HG03060 (cell line): Measurements from ENCODE around the gene RHOB.
"Not testable (repeated sequence)": the region's sequence is repeated elsewhere in the genome, so short reads cannot be mapped to it uniquely, and the experiment has no call there.

Experiments
- ATAC-seq: cut with Tn5 transposase; IDR thresholded peaks from one replicate; pipeline ENCODE4 v1.9.1; 2021; ENCODE audit warnings: low read depth, moderate number of reproducible peaks; ENCODE audit not compliant: unreplicated experiment

RHOB gene

DNA sequence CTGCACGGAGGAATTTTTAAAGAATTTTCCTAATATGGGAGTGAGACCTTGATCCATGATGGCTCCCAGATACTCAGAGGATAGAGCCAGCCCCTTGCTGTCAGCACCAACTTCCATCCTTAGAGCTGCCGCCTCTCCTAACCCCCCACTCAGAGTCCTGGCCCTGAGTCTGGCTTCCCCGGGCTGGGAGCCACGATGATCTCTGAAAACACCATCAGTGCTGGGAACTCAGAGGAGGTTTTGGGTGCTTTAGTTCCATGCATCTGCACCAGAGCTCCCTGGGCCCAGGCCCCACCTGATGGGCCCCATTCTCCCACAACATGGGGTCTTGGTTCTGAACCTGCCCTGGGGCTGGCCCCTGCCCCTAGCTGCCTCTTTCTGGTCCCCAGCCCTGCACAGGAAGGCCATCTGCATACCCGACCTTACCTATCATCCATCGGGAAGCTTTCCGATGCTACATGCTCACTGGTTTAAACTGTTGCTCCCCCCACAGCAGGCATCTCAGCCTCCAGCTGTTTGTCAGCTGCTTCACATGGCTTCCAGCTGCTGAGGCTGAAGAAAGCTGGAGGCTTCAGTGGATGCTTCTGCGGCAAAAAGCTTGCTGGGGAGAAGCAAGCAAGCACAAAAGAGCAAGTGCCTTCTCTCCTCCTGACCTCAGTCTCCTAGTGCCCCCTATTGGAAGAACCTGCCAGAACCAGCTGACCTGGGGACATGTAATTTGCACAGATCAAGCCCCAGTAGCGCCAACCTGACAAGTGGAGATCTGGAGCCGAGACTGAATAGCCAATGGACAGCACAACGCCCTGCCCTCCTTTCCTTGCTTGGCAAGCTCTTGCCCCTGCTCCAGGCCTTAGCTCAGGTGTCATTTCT lies 24.2 kb upstream of the RHOB start:
- no peak for ATAC-seq

DNA sequence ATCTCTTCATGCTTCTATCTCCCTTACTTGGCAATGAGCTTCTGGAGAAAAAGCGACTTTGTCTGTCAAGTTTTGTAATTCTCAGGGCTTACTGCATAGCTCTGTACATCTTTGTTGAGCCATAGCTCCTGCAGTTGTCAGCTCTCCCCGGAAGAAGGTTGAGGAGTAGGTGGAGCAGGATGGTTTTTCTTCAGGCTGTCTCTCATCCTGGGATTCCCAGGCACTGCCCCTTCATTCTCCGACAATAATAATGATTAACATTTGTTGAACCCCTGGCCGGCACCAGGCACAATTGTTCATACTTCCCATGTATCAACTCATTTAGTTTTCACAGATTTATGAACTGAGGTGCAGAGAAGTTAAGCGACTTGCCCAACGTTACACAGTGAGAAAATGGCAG lies 23.5 kb upstream of the RHOB start:
- no peak for ATAC-seq

DNA sequence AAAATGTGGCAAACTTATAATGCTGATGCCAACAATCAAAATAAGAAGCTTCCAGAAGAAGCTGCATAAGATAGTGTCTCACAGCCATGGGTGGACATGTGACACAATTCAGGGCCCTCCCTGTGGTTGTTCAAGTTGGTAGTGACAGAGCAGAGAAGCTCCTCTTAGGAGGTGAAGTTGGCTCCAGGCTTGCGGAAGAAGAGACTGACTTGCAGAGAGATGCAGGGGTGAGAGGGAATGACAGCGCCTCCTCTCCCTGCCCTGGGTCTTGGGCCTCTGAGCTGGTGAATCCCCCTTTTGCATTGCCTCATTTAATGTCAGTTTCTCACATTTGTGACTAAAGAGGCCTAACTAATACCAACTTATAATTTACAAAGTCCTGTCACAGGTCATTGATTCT lies 23.0 kb upstream of the RHOB start:
- ATAC-seq = no peak

DNA sequence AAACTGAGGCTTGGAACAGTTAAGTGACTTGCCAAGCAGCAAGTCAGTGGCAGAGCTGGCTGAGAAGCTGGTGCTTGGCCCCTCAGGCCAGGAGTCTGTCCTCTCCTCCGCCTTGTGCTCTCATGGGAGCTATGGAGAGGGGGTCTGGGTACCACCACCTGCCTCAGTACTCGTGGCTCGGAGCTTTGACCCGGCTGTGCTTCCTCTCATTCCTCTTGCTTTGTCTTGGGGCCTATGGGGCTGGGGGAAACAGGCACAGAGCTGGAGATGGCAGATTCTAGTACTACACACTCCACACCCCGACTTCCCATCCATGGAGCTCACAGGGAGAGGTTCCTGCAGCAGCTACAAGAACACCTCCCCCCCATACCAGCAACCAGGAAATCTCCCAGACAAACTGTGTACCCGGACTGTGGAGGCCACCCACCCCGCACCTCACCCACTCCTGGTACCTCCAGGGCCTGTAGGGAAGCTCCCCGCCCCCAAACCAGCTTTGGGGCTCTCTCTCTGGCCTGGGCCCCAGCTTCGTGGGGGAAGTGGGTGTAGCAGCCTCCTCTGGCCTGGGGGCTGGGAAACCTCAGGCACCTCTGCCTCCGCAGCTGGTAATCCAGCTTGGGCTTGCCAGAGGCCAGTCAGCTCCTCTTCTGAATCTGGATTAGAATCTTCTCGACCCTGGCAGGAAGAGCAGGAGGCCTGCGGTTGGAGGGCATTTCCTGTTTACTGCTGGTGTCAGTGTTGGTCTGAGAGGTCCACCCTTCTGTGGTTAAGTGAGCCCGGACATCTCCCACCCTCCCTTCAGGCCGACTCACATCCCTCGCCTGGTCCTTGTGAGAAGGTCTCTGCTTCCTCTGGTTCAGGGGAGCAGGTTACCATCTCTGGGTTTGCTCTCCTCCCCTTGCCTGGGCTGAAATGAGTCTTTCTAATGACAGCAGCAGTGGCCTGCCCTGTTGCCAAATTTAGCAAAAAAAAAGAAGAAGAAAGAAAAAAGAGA lies 22.3 kb upstream of the RHOB start:
- peak; percentile 35 for ATAC-seq

DNA sequence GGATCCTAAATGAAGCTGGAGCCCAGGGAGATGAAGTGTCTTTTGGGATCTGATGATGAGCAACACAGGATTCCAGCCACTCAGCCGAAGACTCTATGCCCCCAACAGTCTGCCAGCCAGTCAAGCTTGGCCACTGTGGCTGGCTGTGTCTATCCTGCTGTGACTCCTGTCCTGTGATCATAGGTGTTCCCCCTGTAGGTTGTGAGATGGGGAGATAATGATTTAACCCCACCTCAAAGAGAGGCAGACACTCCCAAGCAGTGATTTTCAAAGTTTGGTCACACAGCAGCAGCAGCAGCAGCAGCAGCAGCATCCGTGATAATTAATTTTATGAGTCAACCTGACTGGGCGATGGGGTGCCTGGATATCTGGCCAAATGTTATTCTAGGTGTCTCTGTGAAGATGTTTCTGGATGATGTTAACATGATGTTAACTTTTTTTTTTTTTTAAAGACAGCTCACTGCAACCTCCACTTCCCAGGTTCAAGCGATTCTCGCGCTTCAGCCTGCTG lies 21.4 kb upstream of the RHOB start:
- no peak for ATAC-seq

DNA sequence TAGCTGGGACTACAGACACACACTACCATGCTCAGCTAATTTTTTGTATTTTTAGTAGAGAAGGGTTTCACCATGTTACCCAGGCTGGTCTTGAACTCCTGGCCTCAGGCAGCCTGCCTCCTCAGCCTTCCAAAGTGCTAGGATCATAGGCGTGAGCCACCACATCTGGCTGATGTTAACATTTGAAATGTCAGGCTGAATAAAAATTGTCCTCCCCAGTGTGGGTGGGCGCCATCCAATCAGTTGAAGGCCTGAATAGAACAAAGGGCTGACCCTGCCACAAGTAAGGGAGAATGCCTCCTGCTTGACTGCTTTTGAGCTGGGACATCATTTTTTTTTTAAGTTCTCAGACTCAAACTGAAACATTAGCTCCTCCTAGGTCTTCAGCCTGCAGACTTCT lies 21.0 kb upstream of the RHOB start:
- no peak for ATAC-seq

DNA sequence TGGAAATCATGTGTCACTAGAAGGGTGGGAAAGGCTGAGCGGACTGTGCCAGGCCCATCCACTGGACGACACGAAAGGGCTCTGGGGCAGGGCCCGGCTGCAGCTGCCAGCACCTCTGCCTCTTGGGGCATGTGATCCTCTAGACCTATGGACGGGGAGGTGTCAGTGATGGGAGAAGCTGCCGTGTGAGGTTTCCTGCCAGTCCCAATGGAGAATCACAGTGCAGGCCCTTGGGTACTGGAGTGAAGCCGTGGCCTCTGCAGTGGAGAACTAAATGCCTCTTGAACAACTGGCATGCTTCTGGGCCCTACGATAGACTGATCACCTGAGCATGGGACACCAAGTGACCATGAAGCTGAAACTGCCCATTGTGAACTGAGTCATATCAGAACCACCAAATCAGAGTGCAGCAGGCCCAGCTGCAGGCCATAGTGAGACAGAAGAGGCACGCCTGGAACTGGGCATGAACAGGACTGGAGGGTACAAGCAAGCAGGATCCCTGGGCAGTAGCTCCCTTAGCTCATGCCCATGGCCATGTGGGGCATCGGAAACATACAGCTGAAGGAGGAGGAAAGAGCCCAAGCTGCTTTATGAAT lies 18.8 kb upstream of the RHOB start:
- no peak for ATAC-seq

DNA sequence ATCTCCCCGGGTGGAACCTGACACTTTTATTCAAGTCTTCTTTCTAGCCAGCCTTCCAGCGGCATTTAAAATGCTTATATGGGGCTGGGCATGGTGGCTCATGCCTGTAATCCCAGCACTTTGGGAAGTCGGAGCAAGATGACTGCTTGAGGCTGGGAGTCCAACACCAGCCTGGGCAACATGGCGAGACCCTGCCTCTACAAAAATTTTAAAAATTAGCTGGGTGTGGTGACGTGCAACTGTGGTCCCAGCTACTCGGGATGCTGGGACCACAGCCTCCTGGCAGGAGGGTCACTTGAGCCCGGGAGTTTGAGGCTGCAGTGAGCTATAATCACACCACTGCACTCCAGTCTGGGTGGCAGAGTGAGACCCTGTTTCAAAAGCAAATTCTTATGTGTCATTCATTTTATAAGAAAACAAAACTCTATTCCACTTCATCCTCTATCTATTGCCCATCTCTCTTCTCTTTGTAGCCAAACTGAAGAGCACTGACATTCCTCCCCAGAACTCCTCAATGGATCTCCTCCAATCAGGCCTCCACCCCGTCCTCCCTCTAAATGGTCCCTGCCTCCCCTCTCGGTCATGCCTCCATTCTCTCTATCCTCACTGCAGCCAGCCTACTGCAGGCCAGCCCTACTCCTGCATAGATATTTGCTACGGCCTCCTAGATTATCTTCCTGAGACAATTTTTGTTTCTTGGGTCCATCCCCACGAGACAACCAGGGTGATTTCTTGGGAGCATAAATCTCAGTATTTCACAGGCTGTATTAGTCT lies 18.0 kb upstream of the RHOB start:
- ATAC-seq = no peak

DNA sequence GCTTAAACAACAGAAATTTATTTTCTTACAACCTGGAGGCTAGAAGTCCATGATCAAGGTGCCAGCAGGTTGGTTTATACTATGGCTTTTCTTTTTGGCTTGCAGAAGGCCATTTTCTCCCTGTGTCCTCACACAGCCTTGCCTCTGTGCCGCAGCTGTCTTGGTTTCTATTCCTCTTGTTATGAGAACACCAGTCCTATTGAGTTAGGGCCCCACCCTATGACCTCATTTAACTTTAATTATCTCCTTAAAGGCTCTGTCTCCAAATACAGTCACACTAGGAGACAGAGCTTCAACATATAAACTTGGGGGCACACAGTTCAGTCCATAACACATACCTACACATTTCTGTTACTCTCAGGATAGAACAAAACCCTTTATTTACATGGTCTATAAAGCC lies 17.3 kb upstream of the RHOB start:
- ATAC-seq = peak; percentile 70

DNA sequence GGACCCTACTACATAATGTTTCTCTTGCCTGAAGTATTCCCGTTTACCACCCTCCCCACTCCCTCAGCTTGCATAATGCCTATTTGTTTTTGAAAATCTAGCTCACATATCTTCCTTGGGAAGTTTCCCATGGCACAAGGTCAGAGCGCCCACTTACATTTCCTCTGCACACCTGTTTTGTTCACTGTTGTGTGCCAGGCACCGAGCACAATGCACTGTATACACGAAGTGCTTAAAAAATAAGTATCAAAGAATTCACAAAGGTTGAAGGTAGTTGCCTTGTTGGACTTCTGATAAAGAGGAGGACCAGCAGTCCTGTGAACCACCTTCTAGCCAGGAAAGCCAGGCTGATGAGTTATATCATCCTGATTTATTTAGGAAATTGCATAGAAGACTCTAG lies 16.8 kb upstream of the RHOB start:
- ATAC-seq = no peak

DNA sequence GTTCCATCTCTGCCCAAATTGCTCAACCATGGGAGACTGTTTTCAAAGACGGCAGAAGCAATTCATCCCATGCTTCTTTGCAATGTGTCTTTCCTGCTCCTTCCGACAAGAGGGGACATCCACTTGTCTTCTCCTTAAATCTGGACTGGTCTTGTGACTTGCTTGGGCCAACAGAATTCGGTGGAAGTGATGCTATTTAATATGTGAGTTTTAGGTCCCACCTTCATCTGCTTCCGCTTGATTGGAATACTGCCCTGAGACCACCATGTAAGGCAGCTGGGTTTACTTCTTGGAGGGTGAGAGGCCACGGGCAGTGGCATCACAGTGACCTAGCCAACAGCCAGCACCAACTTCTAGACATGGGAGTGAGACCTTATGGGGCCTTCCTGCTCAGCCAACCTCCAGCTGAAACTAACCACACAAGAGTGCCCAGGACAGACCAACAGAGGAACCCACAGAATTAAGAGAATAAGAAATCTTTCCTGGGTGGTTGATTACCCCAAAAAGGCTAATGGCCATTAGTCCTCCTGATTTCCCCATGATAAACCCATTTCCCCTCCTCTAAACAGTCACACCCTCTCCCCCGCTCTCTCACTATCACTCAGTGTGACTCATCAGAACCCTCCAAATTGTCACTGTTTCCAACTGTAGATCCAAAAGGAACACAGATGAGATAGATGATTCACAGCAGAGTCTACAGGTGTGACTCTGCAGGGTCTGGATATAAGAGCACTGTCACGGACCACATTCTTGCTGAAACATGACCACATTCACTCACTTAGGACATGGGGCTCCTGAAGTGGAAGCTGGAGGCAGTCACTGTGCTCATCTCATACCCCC lies 16.2 kb upstream of the RHOB start:
- ATAC-seq = no peak

DNA sequence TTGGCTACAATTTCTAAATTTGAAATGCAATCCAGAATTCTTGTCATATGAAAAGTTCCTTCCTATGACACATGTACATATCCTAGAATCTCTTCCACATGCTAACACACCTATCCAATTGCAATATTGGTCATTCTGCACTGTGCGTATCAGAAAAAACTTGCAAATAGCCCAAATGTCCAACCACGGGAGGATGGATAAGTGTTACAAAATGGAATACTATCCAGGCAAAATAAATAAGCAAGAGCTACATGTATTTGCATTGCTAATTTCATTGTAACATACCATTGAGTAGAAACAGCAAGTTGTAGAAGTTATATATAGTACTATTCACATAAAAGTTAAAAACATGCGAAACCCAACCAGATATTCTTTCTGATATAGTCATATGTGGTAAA lies 15.6 kb upstream of the RHOB start:
- ATAC-seq = no peak

DNA sequence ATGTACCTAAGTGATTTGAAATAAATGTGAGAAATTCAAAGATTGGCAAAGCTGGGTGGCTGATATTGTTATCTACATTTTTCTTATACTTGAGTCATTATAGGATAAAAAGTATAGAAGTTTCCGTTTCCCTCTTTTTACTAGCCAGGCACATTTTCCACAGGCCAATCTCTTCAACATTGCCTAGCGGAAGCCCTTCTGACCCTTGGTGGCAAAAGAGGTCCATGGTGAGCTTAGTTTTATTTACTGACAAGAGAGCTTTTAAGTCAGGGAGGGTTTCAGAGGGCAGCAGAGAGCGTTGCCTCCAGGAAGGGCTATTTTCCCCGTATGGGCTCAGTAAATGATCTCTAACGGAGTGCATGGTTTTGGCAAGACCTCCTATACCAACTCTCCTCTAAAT lies 15.1 kb upstream of the RHOB start:
- no peak for ATAC-seq

DNA sequence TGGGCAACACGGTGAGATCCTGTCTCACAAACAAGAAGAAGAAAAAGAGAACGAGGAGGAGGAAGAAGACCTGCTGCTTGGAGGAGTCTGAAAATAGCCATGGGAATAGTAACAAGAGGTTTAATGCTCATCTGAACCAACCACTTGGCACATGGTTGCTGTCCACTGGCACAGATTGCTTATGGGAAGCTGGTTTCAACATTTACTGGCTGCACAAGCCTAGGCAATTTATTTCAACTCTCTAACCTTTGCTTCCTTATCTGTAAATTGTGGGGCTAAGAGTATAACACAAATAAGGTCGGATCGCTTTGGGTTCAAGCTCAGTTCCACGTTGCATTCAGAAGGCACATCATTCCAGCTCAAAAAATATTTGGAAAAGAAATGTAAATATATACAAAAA lies 14.2 kb upstream of the RHOB start:
- no peak for ATAC-seq

DNA sequence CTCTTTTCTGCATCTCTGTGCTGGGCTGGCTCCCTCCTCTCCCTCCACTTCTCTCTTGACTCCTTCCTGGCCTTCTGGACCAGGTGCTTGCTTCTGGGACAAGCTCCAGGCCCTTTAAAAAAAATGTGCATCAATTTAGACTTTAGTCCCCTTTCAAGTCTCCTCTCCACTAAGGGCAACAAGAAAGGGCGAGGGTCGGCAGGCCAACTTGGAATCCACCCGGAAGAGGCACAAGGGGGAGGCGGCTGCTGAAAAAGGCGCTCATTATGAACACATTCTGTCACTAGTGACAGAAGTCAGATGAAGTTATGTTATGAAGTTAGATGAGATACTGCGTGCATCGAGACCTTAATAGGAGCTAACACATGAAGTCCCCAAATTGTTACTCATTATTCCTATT lies 13.6 kb upstream of the RHOB start:
- ATAC-seq = no peak

DNA sequence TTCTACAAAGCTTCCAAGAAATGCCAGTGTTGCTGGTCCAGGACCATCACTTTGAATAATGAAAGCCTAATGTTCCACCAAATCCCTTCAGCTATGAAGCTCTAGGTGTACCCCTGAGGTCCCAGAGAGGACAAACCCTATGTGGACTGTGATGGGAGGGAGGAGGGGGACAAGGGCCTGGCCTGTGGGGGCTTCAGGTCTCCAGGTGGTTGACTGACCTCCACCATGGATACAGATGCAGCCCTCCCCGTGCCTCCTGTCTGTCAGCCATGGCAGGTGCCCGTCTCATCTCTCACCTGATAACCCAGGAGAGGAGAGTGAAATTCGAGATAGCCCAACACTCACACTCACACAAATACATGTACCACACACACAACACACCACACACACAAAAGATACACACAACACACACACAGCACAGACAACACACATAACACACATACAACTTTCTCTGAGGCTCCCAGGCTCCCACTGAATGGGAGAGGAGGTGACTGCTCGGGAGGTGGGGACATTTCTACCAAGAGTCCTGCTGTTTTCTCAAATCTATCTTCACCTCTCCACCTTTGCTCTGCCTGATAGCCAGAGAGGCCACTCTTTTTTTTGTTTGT lies 12.8 kb upstream of the RHOB start:
- no peak for ATAC-seq

DNA sequence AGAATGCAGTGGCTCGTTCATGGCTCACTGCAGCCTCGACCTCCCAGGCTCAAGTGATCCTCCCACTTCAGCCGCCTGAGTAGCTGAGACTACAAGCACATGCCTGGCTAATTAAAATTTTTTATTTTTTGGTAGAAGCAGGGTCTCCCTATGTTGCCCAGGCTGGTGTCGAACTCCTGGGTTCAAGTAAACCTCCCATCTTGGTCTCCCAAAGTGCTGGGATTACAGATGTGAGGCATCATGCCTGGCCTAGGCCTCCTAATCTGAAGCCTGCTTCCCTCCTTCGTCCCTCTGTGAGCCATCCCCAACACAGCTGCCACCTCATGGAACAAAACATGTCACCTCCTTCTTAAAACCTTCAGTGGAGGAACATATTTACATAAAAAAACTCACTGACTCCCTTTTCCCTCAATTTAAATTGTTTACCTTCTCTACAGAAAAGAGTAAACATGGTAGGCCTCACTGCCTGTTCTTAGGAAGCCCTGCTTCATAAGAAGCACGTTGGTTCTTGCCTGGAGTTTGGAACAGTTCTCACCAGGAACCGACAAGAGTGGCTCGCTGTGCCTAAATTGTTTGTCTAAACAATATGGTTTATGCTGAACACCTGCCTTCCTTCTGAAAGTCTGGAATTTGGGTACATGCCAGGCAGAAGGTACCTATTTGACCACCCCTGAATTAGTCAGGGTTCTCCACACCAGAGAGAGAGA lies 12.1 kb upstream of the RHOB start:
- ATAC-seq = no peak

DNA sequence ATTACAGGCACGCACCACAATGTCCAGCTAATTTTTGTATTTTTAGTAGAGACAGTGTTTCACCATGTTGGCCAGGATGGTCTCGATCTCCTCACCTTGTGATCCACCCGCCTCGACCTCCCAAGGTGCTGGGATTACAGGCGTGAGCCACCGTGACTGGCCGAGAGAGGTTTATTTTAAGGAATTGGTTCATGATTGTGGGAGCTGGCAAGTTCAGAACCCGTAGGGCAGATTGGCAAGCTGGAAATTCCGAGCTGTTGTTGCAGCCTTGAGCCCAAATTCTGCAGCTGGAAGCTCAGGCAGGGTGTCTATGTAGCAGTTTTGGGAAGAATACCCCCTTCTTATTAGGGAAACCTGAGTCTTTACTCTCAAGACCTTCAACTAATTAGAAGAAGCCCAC lies 11.4 kb upstream of the RHOB start:
- ATAC-seq = not testable (repeated sequence)
